NCI-H187 (cell line): ENCODE data around the gene ART4.

Experiments used
- DNase-seq, 2 experiments: peaks; one replicate each; lab custom pipeline; 2025; lab: John Stamatoyannopoulos, UW

ART4 gene

GRCh38 chr12:14810167-14810952, 33.0 kb downstream of the ART4 start:
- no peak for DNase-seq

- peak in 1 of 2 experiments; percentile 49 for DNase-seq
Measured at GRCh38 chr12:14803830-14804160, 39.5 kb downstream of the ART4 start.

GRCh38 chr12:14803011-14803829, 40.1 kb downstream of the ART4 start, which contains the start of the genes C12orf60 and WBP11:
C12orf60 (plus strand) TSS chr12:14803670; CDS start chr12:14822936, 19,266 bp downstream.
WBP11 (minus strand) TSS chr12:14803478; CDS start chr12:14801383, 2,095 bp downstream.
- peak; percentile 88 to 94 for DNase-seq

GRCh38 chr12:14802721-14803010, 40.7 kb downstream of the ART4 start:
- no peak for DNase-seq

- no peak for DNase-seq
Measured at GRCh38 chr12:14802247-14802646, 41.1 kb downstream of the ART4 start.

GRCh38 chr12:14795028-14795448, 48.3 kb downstream of the ART4 start:
- no peak for DNase-seq

- no peak for DNase-seq
Measured at GRCh38 chr12:14785568-14785967, 57.8 kb downstream of the ART4 start.

- no peak for DNase-seq
Measured at GRCh38 chr12:14784471-14784870, 58.9 kb downstream of the ART4 start.

GRCh38 chr12:14782756-14783155, 60.6 kb downstream of the ART4 start:
- DNase-seq, result no peak

GRCh38 chr12:14781563-14781962, 61.8 kb downstream of the ART4 start:
- DNase-seq, result no peak

GRCh38 chr12:14780859-14781258, 62.5 kb downstream of the ART4 start:
- no peak for DNase-seq

- DNase-seq, result no peak
Measured at GRCh38 chr12:14779834-14780233, 63.5 kb downstream of the ART4 start.

GRCh38 chr12:14777271-14777670, 66.1 kb downstream of the ART4 start:
- no peak for DNase-seq

GRCh38 chr12:14776236-14776961, 66.9 kb downstream of the ART4 start:
- DNase-seq, result no peak

GRCh38 chr12:14775636-14775980, 67.7 kb downstream of the ART4 start:
- DNase-seq, result no peak
